Naive B cell (primary cell): ENCODE data around the gene MAB21L3. TPM values are rescaled to one million over a fixed set of nuclear protein-coding genes. Genes with fewer than 3 reads are reported as not detected.
"Not testable (repeated sequence)": the region's sequence is repeated elsewhere in the genome, so short reads cannot be mapped to it uniquely, and the experiment has no call there.

ENCODE experiments used
- ATAC-seq, 2 donors: fragments of 150-1000 bp; cut with Tn5 transposase; 2 replicates each; pipeline ENCODE4 v1.10.0; 2021; ENCODE audit warnings: low read depth in 2 of 2, mild to moderate bottlenecking in 2 of 2, moderate library complexity in 2 of 2
- DNase-seq: peaks from one replicate; pipeline ENCODE4 v3.0.0; 2022
- H3K27ac Mint-ChIP-seq, 6 donors: one replicate each; pipeline ENCODE4 v1.8.0; 2020 to 2022; ENCODE audit warnings: mild to moderate bottlenecking in 6 of 6, mixed read lengths in 6 of 6, moderate library complexity in 5 of 6, inconsistent platforms in 2 of 6
- H3K27me3 Mint-ChIP-seq, 3 donors: one replicate each; pipeline ENCODE4 v1.8.0; 2021 to 2022; ENCODE audit warnings: mixed read lengths in 3 of 3, mild to moderate bottlenecking in 1 of 3
- H3K36me3 Mint-ChIP-seq, 2 donors: one replicate each; pipeline ENCODE4 v1.8.0; 2020 to 2022; ENCODE audit warnings: mixed read lengths in 2 of 2, inconsistent platforms in 1 of 2, mild to moderate bottlenecking in 1 of 2
- H3K4me1 Mint-ChIP-seq, 3 donors: one replicate each; pipeline ENCODE4 v1.8.0; 2020 to 2022; ENCODE audit warnings: mixed read lengths in 3 of 3, inconsistent platforms in 1 of 3, mild to moderate bottlenecking in 1 of 3, moderate library complexity in 1 of 3
- H3K4me3 Mint-ChIP-seq, 8 donors: one replicate each; pipeline ENCODE4 v1.8.0; 2020 to 2022; ENCODE audit warnings: mild to moderate bottlenecking in 8 of 8, mixed read lengths in 8 of 8, moderate library complexity in 8 of 8, inconsistent platforms in 2 of 8
- H3K9me3 Mint-ChIP-seq, 7 donors: one replicate each; pipeline ENCODE4 v1.8.0; 2020 to 2022; ENCODE audit warnings: mixed read lengths in 7 of 7, mild to moderate bottlenecking in 5 of 7, inconsistent platforms in 2 of 7, moderate library complexity in 1 of 7
- polyA plus RNA-seq, 6 donors: library from polyadenylated mRNA; unstranded; fragments of 300-500 nt; fragmentation: Illumina TruSeq; gene quantifications; one replicate each; pipeline ENCODE4 v1.2.3, GENCODE V29; 2021; ENCODE audit warnings: low read depth in 6 of 6

The MAB21L3 gene
- polyA plus RNA-seq, 6 donors from 2014 or later = 0.08 TPM; not detected in 5

- no peaks in the 10 kb centered on the region for H3K4me1 Mint-ChIP-seq
- no peak overlapping the region for H3K27ac Mint-ChIP-seq
- ATAC-seq (no peak), DNase-seq (no peak)
- H3K4me3 Mint-ChIP-seq = no peak overlapping the region
- no peaks in the 10 kb centered on the region for H3K36me3 Mint-ChIP-seq
- H3K9me3 Mint-ChIP-seq = no peaks in the 10 kb centered on the region
- peaks cover 15 to 27% (median 26%) of the 10 kb centered on the region in 3 donors for H3K27me3 Mint-ChIP-seq
These were observed 20.0 kb downstream of the MAB21L3 start for GRCh38 chr1:116131170-116131569.

GRCh38 chr1:116131866-116132605, 20.8 kb downstream of the MAB21L3 start:
- no peaks in the 10 kb centered on the region for H3K9me3 Mint-ChIP-seq
- no peaks in the 10 kb centered on the region for H3K4me1 Mint-ChIP-seq
- no peak overlapping the region for H3K4me3 Mint-ChIP-seq
- no peak for DNase-seq
- ATAC-seq = no peak
- no peaks in the 10 kb centered on the region for H3K36me3 Mint-ChIP-seq
- H3K27me3 Mint-ChIP-seq = peaks cover 15 to 27% (median 26%) of the 10 kb centered on the region in 3 donors
- no peak overlapping the region for H3K27ac Mint-ChIP-seq

DNA sequence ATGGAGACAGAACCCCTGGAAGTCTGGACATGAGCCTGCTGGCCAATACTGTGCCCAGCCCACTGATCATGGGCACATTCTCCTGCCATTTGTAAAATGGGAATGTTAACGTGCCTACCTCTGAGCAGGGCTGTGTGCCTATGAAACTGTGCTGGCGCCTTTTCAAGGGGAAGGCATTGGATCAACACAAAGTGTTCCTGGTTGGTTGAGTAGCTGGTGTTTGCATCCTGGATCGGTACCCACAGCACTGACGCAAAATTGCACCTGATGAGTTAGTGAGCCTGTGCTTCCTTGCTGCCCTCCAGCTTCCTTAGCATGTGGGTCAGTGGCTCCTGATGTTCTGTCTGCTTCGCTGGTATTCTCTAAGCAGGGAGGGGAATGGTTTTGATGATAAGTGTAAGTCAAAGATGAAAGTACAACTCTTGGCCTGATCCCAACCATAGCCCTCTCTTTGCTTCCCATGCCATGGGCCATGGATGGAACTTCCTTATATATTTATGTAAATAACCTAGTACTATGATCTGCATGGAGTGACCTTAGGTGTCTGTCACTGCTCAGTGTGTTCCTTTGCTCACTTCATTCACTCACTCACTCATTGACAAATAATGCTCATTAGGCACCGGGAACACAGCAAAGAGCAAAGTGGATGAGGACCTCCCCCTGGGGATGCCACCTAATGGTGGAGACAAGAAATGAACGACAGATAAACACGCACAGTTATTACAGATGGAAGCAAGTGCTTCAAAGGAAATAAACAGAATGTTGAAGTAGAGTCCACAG, 22.7 kb downstream of the MAB21L3 start:
- Mint-ChIP-seq H3K4me3 (no peak overlapping the region), H3K27ac (peak overlapping the region in 1 of 6 donors; percentile 1), H3K36me3 (no peaks in the 10 kb centered on the region), H3K27me3 (peaks cover 10 to 22% (median 22%) of the 10 kb centered on the region in 3 donors), H3K9me3 (no peaks in the 10 kb centered on the region), H3K4me1 (peaks cover 0 to under 1% (median under 1%) of the 10 kb centered on the region in 3 donors)
- no peak for ATAC-seq
- DNase-seq = no peak

DNA sequence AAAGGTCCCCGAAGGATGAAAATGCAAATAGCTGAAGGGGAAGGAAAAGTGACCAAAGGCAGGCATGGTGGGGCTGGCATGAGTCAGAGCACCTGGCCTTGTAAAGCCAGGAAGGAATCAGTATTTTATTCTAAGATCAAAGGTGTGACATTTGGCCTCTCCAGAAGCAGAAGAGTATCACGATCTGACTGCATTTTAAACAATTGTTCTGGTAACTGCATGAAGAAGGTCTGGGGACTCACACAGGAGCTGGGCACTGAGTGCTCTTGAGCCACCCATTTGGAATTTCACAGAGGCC, 23.2 kb downstream of the MAB21L3 start:
- H3K4me1 Mint-ChIP-seq = peaks cover 0 to 5% (median 4%) of the 10 kb centered on the region in 3 donors
- no peak for DNase-seq
- ATAC-seq = no peak
- no peak overlapping the region for H3K27ac Mint-ChIP-seq
- H3K4me3 Mint-ChIP-seq = no peak overlapping the region
- H3K9me3 Mint-ChIP-seq = no peaks in the 10 kb centered on the region
- no peaks in the 10 kb centered on the region for H3K36me3 Mint-ChIP-seq
- H3K27me3 Mint-ChIP-seq = peaks cover 10 to 20% (median 16%) of the 10 kb centered on the region in 3 donors

DNA sequence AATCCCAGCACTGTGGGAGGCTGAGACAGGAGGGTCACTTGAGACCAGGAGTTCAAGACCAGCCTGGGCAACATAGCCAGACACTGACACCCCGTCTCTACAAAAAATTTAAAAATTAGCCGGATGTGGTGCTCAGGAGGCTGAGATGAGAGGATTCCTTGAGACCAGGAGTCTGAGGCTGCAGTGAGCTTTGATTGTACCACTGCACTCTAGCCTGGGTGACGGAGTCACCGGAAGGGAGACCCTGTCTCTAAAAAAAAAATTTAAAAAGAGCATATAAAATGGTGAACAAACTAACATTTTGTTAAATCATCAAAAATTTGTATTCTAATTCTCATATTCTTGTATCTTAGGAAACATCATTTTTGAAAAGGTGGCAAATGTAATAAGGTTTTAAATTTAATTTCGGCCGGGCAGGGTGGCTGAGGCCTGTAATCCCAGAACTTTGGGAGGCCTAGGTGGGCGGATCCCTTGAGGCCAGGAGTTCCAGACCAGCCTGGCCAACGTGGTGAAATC, 27.1 kb downstream of the MAB21L3 start:
- no peak for ATAC-seq
- DNase-seq = no peak
- Mint-ChIP-seq H3K9me3 (peaks cover 0 to 1% (median under 1%) of the 10 kb centered on the region in 7 donors), H3K4me1 (peaks cover 0 to 5% (median 4%) of the 10 kb centered on the region in 3 donors), H3K36me3 (peaks cover 0 to 1% of the 10 kb centered on the region in 2 donors), H3K4me3 (peak overlapping the region in 3 of 8 donors; percentile 9 to 56 (median 55)), H3K27ac (no peak overlapping the region), H3K27me3 (peaks cover 10 to 18% (median 10%) of the 10 kb centered on the region in 3 donors)

DNA sequence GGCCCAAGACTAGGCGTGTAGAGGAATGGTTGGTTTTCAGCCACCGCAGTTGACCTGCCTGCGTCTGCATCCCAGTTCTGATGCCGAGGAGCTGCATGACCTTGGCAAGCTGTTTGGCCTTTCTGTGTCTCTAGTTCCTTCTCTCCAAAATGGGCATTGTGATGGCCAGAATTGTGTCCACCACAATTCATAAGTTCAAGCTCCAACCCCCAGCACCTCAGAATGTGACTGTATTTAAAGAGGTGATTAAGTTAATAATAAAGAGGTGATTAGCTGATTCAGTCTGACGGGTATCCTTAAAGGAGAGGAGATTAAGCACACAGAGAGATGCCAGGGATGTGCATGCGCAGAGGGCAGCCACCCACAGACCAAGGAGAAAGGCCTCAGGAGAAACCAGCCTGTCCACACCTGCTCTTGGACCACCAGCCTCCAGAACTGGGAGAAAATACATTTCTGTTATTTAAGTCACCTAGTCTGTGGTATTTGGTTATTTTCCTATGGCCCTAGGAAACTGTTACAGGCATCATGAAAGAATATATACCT, 28.5 kb downstream of the MAB21L3 start:
- H3K27ac Mint-ChIP-seq = no peak overlapping the region
- H3K9me3 Mint-ChIP-seq = peaks cover 6 to 15% (median 9%) of the 10 kb centered on the region in 7 donors
- no peak overlapping the region for H3K4me3 Mint-ChIP-seq
- H3K4me1 Mint-ChIP-seq = peaks cover 0 to 5% (median 4%) of the 10 kb centered on the region in 3 donors
- peaks cover 0 to 17% (median under 1%) of the 10 kb centered on the region in 3 donors for H3K27me3 Mint-ChIP-seq
- peaks cover 6 to 13% of the 10 kb centered on the region in 2 donors for H3K36me3 Mint-ChIP-seq
- ATAC-seq = no peak
- DNase-seq = no peak

GRCh38 chr1:116144151-116144550, 33.0 kb downstream of the MAB21L3 start:
- H3K27ac Mint-ChIP-seq = no peak overlapping the region
- DNase-seq (no peak), ATAC-seq (no peak)
- peak overlapping the region in 1 of 8 donors; percentile 35 for H3K4me3 Mint-ChIP-seq
- peaks cover 6 to 21% (median 16%) of the 10 kb centered on the region in 7 donors for H3K9me3 Mint-ChIP-seq
- H3K4me1 Mint-ChIP-seq = peaks cover 0 to 2% (median under 1%) of the 10 kb centered on the region in 3 donors
- peaks cover 6 to 13% of the 10 kb centered on the region in 2 donors for H3K36me3 Mint-ChIP-seq
- H3K27me3 Mint-ChIP-seq = peaks cover 0 to 25% (median 16%) of the 10 kb centered on the region in 3 donors

DNA sequence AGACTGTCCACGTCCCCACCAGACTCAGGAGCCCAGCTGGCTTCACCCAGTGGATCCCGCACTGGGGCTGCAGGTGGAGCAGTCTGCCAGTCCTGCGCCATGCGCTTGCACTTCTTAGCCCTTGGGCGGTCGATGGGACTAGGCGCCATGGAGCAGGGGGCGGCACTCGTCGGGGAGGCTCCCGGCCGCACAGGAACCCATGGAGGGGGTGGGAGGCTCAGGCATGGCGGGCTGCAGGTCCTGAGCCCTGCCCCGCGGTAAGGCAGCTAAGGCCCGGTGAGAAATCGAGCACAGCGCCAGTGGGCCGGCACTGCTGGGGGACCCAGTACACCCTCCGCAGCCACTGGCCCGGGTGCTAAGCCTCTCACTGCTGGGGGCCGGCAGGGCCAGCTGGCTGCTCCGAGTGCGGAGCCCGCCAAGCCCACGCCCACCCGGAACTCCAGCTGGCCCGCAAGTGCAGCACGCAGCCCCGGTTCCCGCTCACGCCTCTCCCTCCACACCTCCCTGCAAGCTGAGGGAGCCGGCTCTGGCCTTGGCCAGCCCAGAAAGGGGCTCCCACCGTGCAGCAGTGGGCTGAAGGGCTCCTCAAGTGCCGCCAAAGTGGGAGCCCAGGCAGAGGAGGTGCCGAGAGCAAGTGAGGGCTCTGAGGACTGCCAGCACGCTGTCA, 35.4 kb downstream of the MAB21L3 start:
- H3K36me3 Mint-ChIP-seq = peaks cover 6 to 13% of the 10 kb centered on the region in 2 donors
- not testable (repeated sequence) for H3K27ac Mint-ChIP-seq, DNase-seq, H3K4me1 Mint-ChIP-seq, ATAC-seq, H3K4me3 Mint-ChIP-seq
- peaks cover 8 to 33% (median 32%) of the 10 kb centered on the region in 3 donors for H3K27me3 Mint-ChIP-seq
- peaks cover 6 to 21% (median 16%) of the 10 kb centered on the region in 7 donors for H3K9me3 Mint-ChIP-seq

GRCh38 chr1:116147114-116147510, 35.9 kb downstream of the MAB21L3 start:
- DNase-seq (no peak), ATAC-seq (no peak)
- Mint-ChIP-seq H3K27ac (peak overlapping the region in 1 of 6 donors; percentile 69), H3K4me1 (peaks cover 4 to 7% (median 7%) of the 10 kb centered on the region in 3 donors), H3K9me3 (peaks cover 6 to 21% (median 16%) of the 10 kb centered on the region in 7 donors), H3K36me3 (peaks cover 6 to 13% of the 10 kb centered on the region in 2 donors), H3K4me3 (no peak overlapping the region), H3K27me3 (peaks cover 8 to 33% (median 32%) of the 10 kb centered on the region in 3 donors)

GRCh38 chr1:116147972-116148371, 36.8 kb downstream of the MAB21L3 start:
- no peak for DNase-seq
- Mint-ChIP-seq H3K9me3 (peaks cover 6 to 21% (median 16%) of the 10 kb centered on the region in 7 donors), H3K27me3 (peaks cover 8 to 33% (median 32%) of the 10 kb centered on the region in 3 donors), H3K4me1 (peaks cover 4 to 7% (median 7%) of the 10 kb centered on the region in 3 donors), H3K36me3 (peaks cover 6 to 13% of the 10 kb centered on the region in 2 donors), H3K4me3 (no peak overlapping the region), H3K27ac (no peak overlapping the region)
- ATAC-seq = no peak

- DNase-seq = no peak
- peaks cover 4 to 6% of the 10 kb centered on the region in 2 donors for H3K36me3 Mint-ChIP-seq
- H3K9me3 Mint-ChIP-seq = peaks cover 4 to 14% (median 9%) of the 10 kb centered on the region in 7 donors
- peak overlapping the region in 1 of 6 donors; percentile 7 for H3K27ac Mint-ChIP-seq
- ATAC-seq = no peak
- H3K4me3 Mint-ChIP-seq = peak overlapping the region in 1 of 8 donors; percentile 31
- H3K4me1 Mint-ChIP-seq = peaks cover 4 to 7% (median 7%) of the 10 kb centered on the region in 3 donors
- peaks cover 8 to 33% (median 27%) of the 10 kb centered on the region in 3 donors for H3K27me3 Mint-ChIP-seq
These were observed 37.8 kb downstream of the MAB21L3 start for GRCh38 chr1:116148967-116149366.

DNA sequence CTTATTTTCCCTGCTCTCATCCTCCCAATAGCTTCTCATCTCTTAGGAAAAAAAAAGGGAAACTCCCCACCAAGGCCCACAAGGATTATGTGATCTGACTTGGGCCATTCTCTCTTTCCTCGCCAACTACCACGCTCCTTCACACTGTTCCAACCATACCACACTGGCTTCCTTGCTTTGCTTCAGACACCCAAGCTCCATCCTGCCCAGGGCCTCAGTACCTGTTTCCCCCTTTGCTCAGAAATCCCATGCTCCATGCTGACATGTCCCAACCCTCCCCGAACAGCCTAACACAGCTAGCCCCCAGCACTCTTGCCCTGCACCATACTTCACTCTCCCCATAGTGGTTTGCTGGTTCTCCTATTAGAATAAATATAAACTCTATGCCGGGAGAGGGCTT, 39.2 kb downstream of the MAB21L3 start:
- ATAC-seq (no peak), DNase-seq (no peak)
- H3K4me3 Mint-ChIP-seq = no peak overlapping the region
- H3K36me3 Mint-ChIP-seq = no peaks in the 10 kb centered on the region
- peaks cover 8 to 43% (median 34%) of the 10 kb centered on the region in 3 donors for H3K27me3 Mint-ChIP-seq
- peaks cover 0 to 4% (median 0%) of the 10 kb centered on the region in 7 donors for H3K9me3 Mint-ChIP-seq
- H3K27ac Mint-ChIP-seq = peak overlapping the region in 3 of 6 donors; percentile 3 to 22 (median 8)
- peaks cover 4 to 7% (median 7%) of the 10 kb centered on the region in 3 donors for H3K4me1 Mint-ChIP-seq
